Vagina (tissue), 2 donors: ENCODE data around the gene EMILIN3.

Experiments used
- CTCF ChIP-seq, 3 experiments: fragments of 450-650 bp in 2 of 3; fragments of 200-600 bp in 1 of 3; sonication (generic) in 1 of 3; IDR thresholded peaks; one replicate each; pipeline ENCODE4 v1.5.1; 2017 to 2019; ENCODE audit warnings: antibody characterized with exemption in 3 of 3, mild to moderate bottlenecking in 2 of 3, moderate library complexity in 2 of 3
- POLR2A ChIP-seq, 2 donors: fragments of 450-650 bp; IDR thresholded peaks; one replicate each; pipeline ENCODE4 v1.6.1; 2017; ENCODE audit warnings: antibody characterized with exemption in 2 of 2, mild to moderate bottlenecking in 2 of 2, moderate library complexity in 2 of 2

DNA sequence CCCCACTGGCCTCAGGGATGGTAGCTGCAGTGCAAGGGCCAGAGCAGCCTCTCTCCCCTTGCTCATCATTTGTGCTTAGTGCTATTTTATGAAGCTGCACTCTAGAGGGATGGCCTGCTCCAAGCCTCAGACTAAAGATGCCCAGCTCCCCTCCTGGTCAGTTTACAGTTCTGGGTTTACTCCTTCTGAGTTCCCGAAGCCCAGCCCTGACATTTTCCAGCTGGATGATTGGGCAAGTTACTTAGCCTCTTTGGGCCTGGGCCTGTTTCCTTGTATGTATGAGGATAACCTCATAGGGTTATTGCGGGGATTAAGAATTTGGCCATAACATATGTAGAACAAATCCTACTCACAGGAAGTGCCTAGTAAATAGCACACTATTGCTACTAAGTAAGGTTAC, 31.8 kb upstream of the EMILIN3 start:
- no peak for TF ChIP-seq CTCF (IDR thresholded peaks at IDR 0.05)
- TF ChIP-seq POLR2A (IDR thresholded peaks at IDR 0.05) = no peak
